Ureter (tissue), 1 donor: ENCODE data around the gene LNPEP. TPM values are rescaled to one million over a fixed set of nuclear protein-coding genes. Genes with fewer than 3 reads are reported as not detected.

Experiments used
- DNase-seq: peaks from one replicate; pipeline ENCODE4 v3.0.0-alpha.2; 2020; ENCODE audit warnings: low spot score
- total RNA-seq: library from RNA; stranded (reverse); gene quantifications from one replicate; pipeline ENCODE4 v1.2.4, GENCODE V29; 2023
- donor health status: DM: yes; HTN: yes; CAD: no.

LNPEP gene
- 56.3 TPM for total RNA-seq

GRCh38 chr5:96935559-96936430 is at the start of gene LNPEP:
Gene LNPEP (plus strand): TSS chr5:96936080. CDS start chr5:96936156, 76 bp downstream.
- peak; percentile 98 for DNase-seq

GRCh38 chr5:96893342-96893741 is 42.5 kb upstream of the LNPEP start:
- no peak for DNase-seq

- DNase-seq, result no peak
These were observed 39.6 kb upstream of the LNPEP start for GRCh38 chr5:96896276-96896675.

- no peak for DNase-seq
These were observed 39.1 kb upstream of the LNPEP start for GRCh38 chr5:96896806-96897205.

GRCh38 chr5:96901384-96901783 is 34.5 kb upstream of the LNPEP start:
- DNase-seq, result no peak

GRCh38 chr5:96901841-96902240 is 34.0 kb upstream of the LNPEP start:
- DNase-seq, result no peak

- no peak for DNase-seq
These were observed 33.0 kb upstream of the LNPEP start for GRCh38 chr5:96902876-96903275.

GRCh38 chr5:96903300-96903699 is 32.6 kb upstream of the LNPEP start:
- DNase-seq, result no peak

- no peak for DNase-seq
These were observed 31.6 kb upstream of the LNPEP start for GRCh38 chr5:96904054-96904931.

GRCh38 chr5:96905864-96906263 is 30.0 kb upstream of the LNPEP start:
- DNase-seq, result no peak

GRCh38 chr5:96909003-96909402 is 26.9 kb upstream of the LNPEP start:
- no peak for DNase-seq

GRCh38 chr5:96909435-96909834 is 26.4 kb upstream of the LNPEP start:
- no peak for DNase-seq

GRCh38 chr5:96911139-96911538 is 24.7 kb upstream of the LNPEP start:
- DNase-seq, result no peak

GRCh38 chr5:96913233-96913632 is 22.6 kb upstream of the LNPEP start:
- DNase-seq, result no peak

GRCh38 chr5:96919754-96920197 is 16.1 kb upstream of the LNPEP start:
- DNase-seq, result no peak

- DNase-seq, result no peak
These were observed 15.0 kb upstream of the LNPEP start for GRCh38 chr5:96920744-96921355.

- DNase-seq, result no peak
These were observed 13.2 kb upstream of the LNPEP start for GRCh38 chr5:96922499-96923244.

- DNase-seq, result no peak
These were observed 11.8 kb upstream of the LNPEP start for GRCh38 chr5:96924016-96924443.

- DNase-seq, result no peak
These were observed 9.6 kb upstream of the LNPEP start for GRCh38 chr5:96926276-96926675.

- no peak for DNase-seq
These were observed 8.9 kb upstream of the LNPEP start for GRCh38 chr5:96927008-96927407.

- no peak for DNase-seq
These were observed 6.8 kb upstream of the LNPEP start for GRCh38 chr5:96928931-96929708.
